LNCaP clone FGC (cell line): ENCODE data around the gene SDK2.

Experiments used
- DNase-seq: peaks from one replicate; pipeline ENCODE4 v3.0.0-alpha.2; 2011; ENCODE audit warnings: low read depth
- H3K4me3 ChIP-seq: 2 replicates; pipeline ENCODE4 v1.5.1; 2011; ENCODE audit warnings: mild to moderate bottlenecking, low read depth, low read length, control low read depth
- TF ChIP-seq, protein P1 (sequence below): IDR thresholded peaks from 2 replicates; pipeline ENCODE4 v1.5.1; 2012; ENCODE audit warnings: mild to moderate bottlenecking; ENCODE audit not compliant: control insufficient read depth, insufficient read depth; ENCODE audit errors: extremely low read depth

Gene SDK2

DNA sequence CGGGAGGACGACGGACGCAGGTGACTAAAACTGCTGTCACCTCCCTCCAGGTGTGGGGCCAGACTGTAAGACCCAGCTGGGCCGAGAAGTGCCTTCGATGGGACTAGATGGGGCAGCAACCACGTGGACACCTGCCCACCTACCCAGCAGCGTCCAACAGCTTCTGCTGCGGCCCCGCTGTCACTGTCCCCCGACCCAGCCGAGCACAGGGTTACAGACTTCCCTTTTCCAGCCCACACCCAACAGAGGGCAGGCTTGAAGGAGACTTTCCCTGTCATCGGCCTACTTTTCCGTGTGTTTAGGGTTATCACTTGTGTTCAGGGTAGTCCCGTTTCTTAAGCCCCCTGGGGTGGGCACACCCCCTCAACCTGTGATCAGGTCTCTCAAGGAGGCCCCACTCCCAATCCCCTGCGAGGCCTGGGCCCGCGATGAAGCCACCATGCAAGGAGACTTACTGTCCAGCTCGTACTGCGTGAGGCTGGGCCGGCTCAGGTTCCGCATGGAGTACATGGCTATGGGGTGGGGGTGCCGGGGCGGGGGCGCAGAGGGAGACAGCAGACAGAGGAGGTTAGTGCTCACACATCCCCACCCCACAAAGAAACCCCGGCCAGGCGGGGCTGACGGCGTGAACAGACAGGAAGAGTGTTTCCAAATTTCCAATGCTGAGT lies 263.7 kb downstream of the SDK2 start:
- TF ChIP-seq, protein P1, sequence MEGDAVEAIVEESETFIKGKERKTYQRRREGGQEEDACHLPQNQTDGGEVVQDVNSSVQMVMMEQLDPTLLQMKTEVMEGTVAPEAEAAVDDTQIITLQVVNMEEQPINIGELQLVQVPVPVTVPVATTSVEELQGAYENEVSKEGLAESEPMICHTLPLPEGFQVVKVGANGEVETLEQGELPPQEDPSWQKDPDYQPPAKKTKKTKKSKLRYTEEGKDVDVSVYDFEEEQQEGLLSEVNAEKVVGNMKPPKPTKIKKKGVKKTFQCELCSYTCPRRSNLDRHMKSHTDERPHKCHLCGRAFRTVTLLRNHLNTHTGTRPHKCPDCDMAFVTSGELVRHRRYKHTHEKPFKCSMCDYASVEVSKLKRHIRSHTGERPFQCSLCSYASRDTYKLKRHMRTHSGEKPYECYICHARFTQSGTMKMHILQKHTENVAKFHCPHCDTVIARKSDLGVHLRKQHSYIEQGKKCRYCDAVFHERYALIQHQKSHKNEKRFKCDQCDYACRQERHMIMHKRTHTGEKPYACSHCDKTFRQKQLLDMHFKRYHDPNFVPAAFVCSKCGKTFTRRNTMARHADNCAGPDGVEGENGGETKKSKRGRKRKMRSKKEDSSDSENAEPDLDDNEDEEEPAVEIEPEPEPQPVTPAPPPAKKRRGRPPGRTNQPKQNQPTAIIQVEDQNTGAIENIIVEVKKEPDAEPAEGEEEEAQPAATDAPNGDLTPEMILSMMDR = no peak
- DNase-seq = no peak
- H3K4me3 ChIP-seq = no peak overlapping the region

DNA sequence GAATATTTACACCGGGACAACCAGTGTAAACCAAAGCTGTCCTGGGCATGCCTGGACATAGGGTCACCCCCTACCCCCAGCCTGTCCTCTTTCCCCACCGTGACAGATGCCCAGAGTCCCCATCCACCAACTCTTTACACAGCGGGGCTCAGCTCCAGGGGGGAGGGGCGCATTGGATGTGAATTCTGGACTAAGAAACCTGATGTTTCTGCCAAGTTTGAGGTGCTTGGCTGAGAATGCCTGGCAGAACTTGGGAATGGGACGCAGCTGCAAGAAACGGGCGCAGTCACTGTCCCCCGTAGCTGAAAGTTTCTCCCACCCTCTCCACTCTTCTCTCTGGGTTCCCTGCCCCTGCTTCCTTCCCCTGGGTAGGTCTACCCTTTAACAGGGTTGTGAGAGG lies 264.4 kb downstream of the SDK2 start:
- TF ChIP-seq, protein P1 = no peak
- no peak overlapping the region for H3K4me3 ChIP-seq
- no peak for DNase-seq

DNA sequence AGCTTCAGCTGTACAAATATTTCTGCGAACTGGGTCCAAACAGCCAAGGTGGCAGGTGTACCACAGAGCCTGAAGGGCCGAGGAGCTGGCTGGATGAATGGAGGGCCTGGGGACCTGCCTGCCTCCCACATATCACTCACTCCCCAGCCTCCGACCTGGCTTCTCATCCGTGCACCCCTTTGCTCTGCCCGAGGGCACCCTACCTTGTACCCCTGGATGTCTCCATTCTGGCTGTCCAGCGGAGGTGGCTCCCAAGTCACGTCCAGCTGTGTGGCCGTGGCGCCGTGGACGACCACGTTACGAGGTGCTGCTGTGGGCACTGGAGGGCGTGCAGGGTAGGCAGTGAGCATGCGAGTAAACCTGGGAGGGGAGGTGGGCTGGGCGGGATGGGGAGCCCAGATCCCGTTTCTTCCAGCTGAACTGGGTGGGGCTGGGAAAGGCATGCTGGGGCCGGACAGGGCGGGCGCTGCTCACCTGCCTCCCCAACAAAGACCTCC lies 265.2 kb downstream of the SDK2 start:
- no peak for DNase-seq
- H3K4me3 ChIP-seq = no peak overlapping the region
- TF ChIP-seq, protein P1 = no peak

DNA sequence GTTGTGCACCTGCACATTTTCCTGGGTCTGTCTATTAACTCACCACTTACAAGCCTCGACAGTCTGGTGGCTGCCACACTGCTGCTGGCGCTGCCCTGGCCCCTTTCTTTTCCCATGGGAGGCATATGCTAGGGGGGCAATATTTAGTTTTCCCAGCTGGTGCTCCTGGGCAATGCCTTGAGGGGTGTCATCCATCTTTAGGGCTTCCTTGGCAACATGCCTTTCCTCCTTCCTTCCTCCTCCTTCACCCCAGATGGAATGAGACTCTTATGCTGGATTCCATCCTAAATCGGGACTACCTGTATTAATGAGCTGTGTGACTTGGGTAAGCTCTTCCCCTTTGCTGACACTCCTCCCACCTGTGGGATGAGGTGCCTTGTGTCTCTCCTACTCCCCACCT lies 267.6 kb downstream of the SDK2 start:
- DNase-seq = no peak
- no peak overlapping the region for H3K4me3 ChIP-seq
- TF ChIP-seq, protein P1 = no peak

DNA sequence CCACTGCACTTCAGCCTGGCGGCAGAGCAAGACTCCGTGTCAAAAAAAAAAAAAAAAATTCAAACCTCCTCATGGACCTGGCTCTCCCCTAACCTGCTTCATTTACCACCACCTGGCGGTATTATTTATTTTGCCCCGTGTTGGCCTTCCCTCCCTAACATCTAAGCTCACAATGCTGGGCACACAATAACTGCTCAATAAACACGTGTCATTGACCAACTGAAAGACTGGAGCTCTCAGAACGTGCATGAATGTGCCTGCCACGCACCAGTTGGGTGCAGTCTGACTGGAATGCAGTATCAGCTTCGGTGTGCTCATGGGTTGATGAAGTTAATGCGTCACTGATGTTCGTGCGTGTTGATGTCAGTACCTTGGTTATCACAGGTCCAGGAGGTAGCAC lies 268.1 kb downstream of the SDK2 start:
- no peak overlapping the region for H3K4me3 ChIP-seq
- TF ChIP-seq, protein P1 = no peak

DNA sequence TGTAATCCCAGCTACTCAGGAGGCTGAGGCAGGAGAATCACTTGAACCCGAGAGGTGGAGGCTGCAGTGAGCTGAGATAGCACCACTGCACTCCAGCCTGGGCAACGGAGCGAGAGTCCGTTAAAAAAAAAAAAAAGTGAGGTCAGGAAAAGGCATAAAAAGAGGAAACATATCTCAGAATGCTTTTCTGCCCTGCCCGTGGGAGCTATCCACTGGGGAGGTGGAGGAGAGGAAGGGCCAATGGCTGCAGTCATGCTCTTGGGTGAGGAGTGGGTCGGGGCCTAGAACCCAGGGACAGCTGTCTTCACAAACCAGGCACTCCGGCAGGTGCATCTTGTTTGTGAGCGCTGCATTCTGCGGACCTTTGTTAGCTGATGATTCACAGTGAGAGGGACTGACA lies 272.4 kb downstream of the SDK2 start:
- H3K4me3 ChIP-seq = no peak overlapping the region
- TF ChIP-seq, protein P1 = no peak
- DNase-seq = no peak

More for the DNA sequence above, 268.1 kb downstream of the SDK2 start:
- no peak for DNase-seq

DNA sequence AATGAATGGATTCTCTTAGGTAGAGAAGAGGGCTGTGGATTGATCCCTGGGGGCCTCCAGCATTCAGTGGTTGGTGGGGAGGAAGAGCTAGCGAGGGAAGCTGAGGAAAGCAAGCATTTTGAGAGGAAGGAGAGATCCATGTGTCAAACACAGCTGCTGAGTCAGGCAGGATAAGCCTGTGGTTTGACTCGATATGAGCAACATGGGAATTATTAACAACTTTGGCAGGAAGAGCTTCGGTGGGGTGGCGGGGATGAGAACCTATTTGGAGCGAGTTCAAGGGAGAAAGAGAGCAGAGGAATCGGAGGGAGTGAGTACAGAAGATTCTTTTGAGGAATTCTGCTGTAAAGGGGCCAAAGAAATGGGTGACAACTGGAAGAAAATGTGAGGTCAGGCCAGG lies 273.0 kb downstream of the SDK2 start:
- TF ChIP-seq, protein P1 = no peak
- no peak for DNase-seq
- no peak overlapping the region for H3K4me3 ChIP-seq
